Lower leg skin (tissue), 4 donors: ENCODE results near the gene TEX51. TPM values are rescaled to one million over a fixed set of nuclear protein-coding genes. Genes with fewer than 3 reads are reported as not detected.

ENCODE experiments used
- DNase-seq, 2 donors: peaks; one replicate each; pipeline ENCODE4 v3.0.0-alpha.2; 2019; ENCODE audit warnings: low spot score in 2 of 2
- H3K4me3 ChIP-seq: fragments of 200-600 bp; sonication (generic); 2 replicates; pipeline ENCODE4 v1.5.1; 2017; ENCODE audit warnings: mild to moderate bottlenecking, low read depth; ENCODE audit not compliant: poor library complexity, severe bottlenecking
- POLR2A ChIP-seq, 2 donors: fragments of 450-650 bp; IDR thresholded peaks; one replicate each; pipeline ENCODE4 v1.6.1; 2016 to 2017; ENCODE audit warnings: antibody characterized with exemption in 2 of 2, mild to moderate bottlenecking in 1 of 2, moderate library complexity in 1 of 2
- WGBS, 2 donors: methylation state at CpG; one replicate each; pipeline ENCODE4 v1.1.5; 2018; 5-methylcytosine and 5-hydroxymethylcytosine counted together
- intact Hi-C: fragments of 100-400 bp; cut with DNase I; formaldehyde crosslinking; loops from one replicate; pipeline ENCODE4 v1.15.0; 2023; ENCODE audit warnings: low total_unique reads
- total RNA-seq, 4 donors: library from RNA; depleted of rRNA; stranded (reverse); fragments of >200 nt; gene quantifications; one replicate each; pipeline ENCODE4 v1.1.0, GENCODE V29; 2016
- TF ChIP-seq, protein P1 (sequence below), 3 donors: fragments of 450-650 bp; IDR thresholded peaks; one replicate each; pipeline ENCODE4 v1.5.1; 2016; ENCODE audit warnings: antibody characterized with exemption in 3 of 3, mild to moderate bottlenecking in 3 of 3, moderate library complexity in 2 of 3

TEX51 gene
- total RNA-seq, 4 donors from 2014 or later = not detected

- no peak overlapping the region for H3K4me3 ChIP-seq
- DNase-seq = no peak
- 69 to 73% methylated on average over 4 of the region's 4 CpGs for WGBS, 2 donors
- no peak for TF ChIP-seq POLR2A (IDR thresholded peaks at IDR 0.05)
- TF ChIP-seq, protein P1, sequence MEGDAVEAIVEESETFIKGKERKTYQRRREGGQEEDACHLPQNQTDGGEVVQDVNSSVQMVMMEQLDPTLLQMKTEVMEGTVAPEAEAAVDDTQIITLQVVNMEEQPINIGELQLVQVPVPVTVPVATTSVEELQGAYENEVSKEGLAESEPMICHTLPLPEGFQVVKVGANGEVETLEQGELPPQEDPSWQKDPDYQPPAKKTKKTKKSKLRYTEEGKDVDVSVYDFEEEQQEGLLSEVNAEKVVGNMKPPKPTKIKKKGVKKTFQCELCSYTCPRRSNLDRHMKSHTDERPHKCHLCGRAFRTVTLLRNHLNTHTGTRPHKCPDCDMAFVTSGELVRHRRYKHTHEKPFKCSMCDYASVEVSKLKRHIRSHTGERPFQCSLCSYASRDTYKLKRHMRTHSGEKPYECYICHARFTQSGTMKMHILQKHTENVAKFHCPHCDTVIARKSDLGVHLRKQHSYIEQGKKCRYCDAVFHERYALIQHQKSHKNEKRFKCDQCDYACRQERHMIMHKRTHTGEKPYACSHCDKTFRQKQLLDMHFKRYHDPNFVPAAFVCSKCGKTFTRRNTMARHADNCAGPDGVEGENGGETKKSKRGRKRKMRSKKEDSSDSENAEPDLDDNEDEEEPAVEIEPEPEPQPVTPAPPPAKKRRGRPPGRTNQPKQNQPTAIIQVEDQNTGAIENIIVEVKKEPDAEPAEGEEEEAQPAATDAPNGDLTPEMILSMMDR (IDR thresholded peaks at IDR 0.05) = no peak
- intact Hi-C loops = no loop called here
These were observed 35.0 kb downstream of the TEX51 start for GRCh38 chr2:126933711-126934091.

- WGBS, 2 donors = 68 to 78% methylated on average over 6 of the region's 6 CpGs
- DNase-seq = no peak
- H3K4me3 ChIP-seq = no peak overlapping the region
- TF ChIP-seq POLR2A (IDR thresholded peaks at IDR 0.05) = no peak
- TF ChIP-seq, protein P1 (IDR thresholded peaks at IDR 0.05) = no peak
- intact Hi-C loops = no loop called here
These were observed 36.1 kb downstream of the TEX51 start for GRCh38 chr2:126934809-126935208.

- no peak for DNase-seq
- no peak overlapping the region for H3K4me3 ChIP-seq
- no peak for TF ChIP-seq POLR2A (IDR thresholded peaks at IDR 0.05)
- TF ChIP-seq, protein P1 (IDR thresholded peaks at IDR 0.05) = no peak
- intact Hi-C loops = no loop called here
- WGBS, 2 donors = 72 to 80% methylated on average over 5 of the region's 5 CpGs
These were observed 37.1 kb downstream of the TEX51 start for GRCh38 chr2:126935774-126936173.

DNA sequence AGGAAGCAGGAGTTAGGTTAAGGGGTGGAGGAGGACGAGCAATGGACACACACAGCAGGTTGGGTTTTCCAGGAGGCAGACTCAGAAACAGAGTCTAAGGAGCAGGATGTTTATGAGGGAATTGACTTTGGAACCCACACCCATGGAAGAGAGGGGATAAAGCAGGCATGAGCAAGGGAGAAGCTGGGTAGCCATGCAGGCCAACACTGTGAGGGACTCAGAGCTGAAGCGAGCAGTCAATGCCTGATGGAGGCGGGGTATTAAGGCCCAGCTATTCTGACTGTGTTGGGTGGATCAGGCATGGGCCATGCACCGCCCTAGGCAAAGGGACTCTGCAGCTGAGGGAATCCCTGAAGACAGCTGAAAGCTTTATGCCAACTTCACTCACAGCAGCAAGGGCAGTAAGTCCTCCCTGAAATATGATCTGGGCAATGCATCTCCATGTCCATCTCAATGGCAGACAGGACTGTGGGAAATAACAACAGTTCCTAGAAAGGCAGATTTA lies 37.6 kb downstream of the TEX51 start:
- intact Hi-C loops = no loop called here
- TF ChIP-seq, protein P1 (IDR thresholded peaks at IDR 0.05) = no peak
- TF ChIP-seq POLR2A (IDR thresholded peaks at IDR 0.05) = no peak
- WGBS, 2 donors = 86 to 87% methylated on average over 4 of the region's 4 CpGs
- no peak for DNase-seq
- no peak overlapping the region for H3K4me3 ChIP-seq

- 79 to 93% methylated on average over 4 of the region's 4 CpGs for WGBS, 2 donors
- DNase-seq = no peak
- H3K4me3 ChIP-seq = no peak overlapping the region
- intact Hi-C loops = no loop called here
- TF ChIP-seq, protein P1 (IDR thresholded peaks at IDR 0.05) = no peak
- no peak for TF ChIP-seq POLR2A (IDR thresholded peaks at IDR 0.05)
These were observed 41.6 kb downstream of the TEX51 start for GRCh38 chr2:126940331-126940730.
